Prostate gland (tissue), 2 donors: ENCODE measurements around the gene CP.

Experiments
- CTCF ChIP-seq, 4 experiments: fragments of 200-600 bp in 2 of 4; fragments of 450-650 bp in 2 of 4; sonication (generic) in 2 of 4; IDR thresholded peaks; 1 replicate in 3 of 4; 2 replicates in 1 of 4; pipeline ENCODE4 v1.5.1; 2016 to 2019; ENCODE audit warnings: antibody characterized with exemption in 4 of 4, mild to moderate bottlenecking in 2 of 4, moderate library complexity in 2 of 4
- POLR2A ChIP-seq: fragments of 450-650 bp; IDR thresholded peaks from one replicate; pipeline ENCODE4 v1.6.1; 2016; ENCODE audit warnings: antibody characterized with exemption, mild to moderate bottlenecking

DNA sequence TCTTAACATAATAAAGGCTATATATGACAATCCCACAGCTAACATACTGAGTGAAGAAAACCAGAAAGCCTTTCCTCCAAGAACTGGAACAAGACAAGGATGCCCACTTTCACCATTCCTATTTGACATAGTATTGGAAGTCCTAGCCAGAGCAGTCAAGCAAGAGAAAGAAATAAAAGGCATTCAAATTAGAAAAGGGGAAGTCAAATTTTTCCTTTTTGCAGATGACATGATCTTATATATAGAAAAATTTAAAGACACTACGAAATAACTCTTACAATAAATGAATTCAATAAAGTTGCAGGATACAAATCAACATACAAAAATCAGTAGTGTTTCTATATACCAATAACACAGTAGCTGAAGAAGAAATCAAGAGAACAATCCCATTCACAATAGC, 42.2 kb upstream of the CP start:
- TF ChIP-seq CTCF (IDR thresholded peaks at IDR 0.05): no peak
- TF ChIP-seq POLR2A: no peak
